CD14-positive monocyte (primary cell): ENCODE results near the gene IFNA21. TPM values are rescaled to one million over a fixed set of nuclear protein-coding genes. Genes with fewer than 3 reads are reported as not detected.

Source experiments
- DNase-seq, 3 donors: peaks; one replicate each; pipeline ENCODE4 v3.0.0-alpha.2; 2011 to 2022
- H2AFZ ChIP-seq: 2 replicates; pipeline ENCODE4 v1.6.0; 2012; ENCODE audit warnings: mild to moderate bottlenecking, low read depth, low read length, inconsistent platforms; ENCODE audit not compliant: insufficient read depth, poor library complexity, severe bottlenecking
- H3K27ac ChIP-seq, 2 donors: 1 replicate in 1 of 2; 2 replicates in 1 of 2; pipeline ENCODE4 v1.5.1; 2012 to 2013; ENCODE audit warnings: low read length in 2 of 2, control low read depth in 1 of 2, inconsistent platforms in 1 of 2, low read depth in 1 of 2, mild to moderate bottlenecking in 1 of 2
- H3K27me3 ChIP-seq, 2 donors: one replicate each; pipeline versions ENCODE4 v1.6.0 to v1.6.1; 2011 to 2013; ENCODE audit warnings: low read length in 2 of 2; ENCODE audit not compliant: control insufficient read depth in 2 of 2, insufficient read depth in 2 of 2
- H3K36me3 ChIP-seq, 2 donors: replicated peaks in 1 of 2; 1 replicate in 1 of 2; 2 replicates in 1 of 2; pipeline versions ENCODE4 v1.5.1 to v1.6.1; 2012 to 2013; ENCODE audit warnings: low read length in 2 of 2, control low read depth in 1 of 2, inconsistent platforms in 1 of 2, mild to moderate bottlenecking in 1 of 2; ENCODE audit not compliant: insufficient read depth in 2 of 2, control insufficient read depth in 1 of 2
- H3K4me1 ChIP-seq, 2 donors: 1 replicate in 1 of 2; 2 replicates in 1 of 2; pipeline versions ENCODE4 v1.5.1 to v1.6.1; 2012 to 2013; ENCODE audit warnings: low read length in 2 of 2, control low read depth in 1 of 2, inconsistent platforms in 1 of 2, mild to moderate bottlenecking in 1 of 2, moderate library complexity in 1 of 2; ENCODE audit not compliant: insufficient read depth in 2 of 2, control insufficient read depth in 1 of 2
- H3K4me2 ChIP-seq: replicated peaks from 2 replicates; pipeline ENCODE3; 2012; ENCODE audit warnings: low read length, moderate library complexity, mild to moderate bottlenecking; ENCODE audit not compliant: poor library complexity, severe bottlenecking; ENCODE audit errors: extremely low read depth
- H3K4me3 ChIP-seq, 3 experiments: fragments of 200-600 bp in 1 of 3; sonication (generic) in 1 of 3; replicated peaks in 1 of 3; 1 replicate in 2 of 3; 2 replicates in 1 of 3; pipeline ENCODE4 v1.5.1; 2011 to 2013; ENCODE audit warnings: low read length in 3 of 3, mild to moderate bottlenecking in 3 of 3, control low read depth in 2 of 3, low read depth in 2 of 3, inconsistent platforms in 1 of 3, moderate library complexity in 1 of 3
- H3K79me2 ChIP-seq: 2 replicates; pipeline ENCODE4 v1.6.0; 2012; ENCODE audit warnings: mild to moderate bottlenecking, control low read depth, inconsistent platforms, low read length, moderate library complexity; ENCODE audit not compliant: insufficient read depth
- H3K9ac ChIP-seq: 2 replicates; pipeline ENCODE4 v1.6.0; 2017; ENCODE audit warnings: low read length, mild to moderate bottlenecking; ENCODE audit not compliant: insufficient read depth, poor library complexity, severe bottlenecking
- H3K9me3 ChIP-seq, 2 donors: replicated peaks in 1 of 2; 1 replicate in 1 of 2; 2 replicates in 1 of 2; pipeline versions ENCODE4 v1.5.1 to v1.6.1; 2012 to 2013; ENCODE audit warnings: low read length in 2 of 2, control low read depth in 1 of 2; ENCODE audit not compliant: control insufficient read depth in 1 of 2, insufficient read depth in 1 of 2
- H4K20me1 ChIP-seq: 2 replicates; pipeline ENCODE4 v1.6.0; 2012; ENCODE audit warnings: mild to moderate bottlenecking, low read length, control low read depth, moderate library complexity; ENCODE audit not compliant: insufficient read depth
- H3K27ac Mint-ChIP-seq, 7 donors: one replicate each; pipeline ENCODE4 v1.8.0; 2020; ENCODE audit warnings: mild to moderate bottlenecking in 7 of 7, mixed read lengths in 7 of 7, moderate library complexity in 6 of 7, inconsistent platforms in 2 of 7
- H3K27me3 Mint-ChIP-seq, 3 donors: one replicate each; pipeline ENCODE4 v1.8.0; 2021 to 2022; ENCODE audit warnings: low read depth in 3 of 3, mild to moderate bottlenecking in 3 of 3, mixed read lengths in 3 of 3, moderate library complexity in 3 of 3, inconsistent platforms in 1 of 3
- H3K36me3 Mint-ChIP-seq, 2 donors: one replicate each; pipeline ENCODE4 v1.8.0; 2020; ENCODE audit warnings: mixed read lengths in 2 of 2, inconsistent platforms in 1 of 2, mild to moderate bottlenecking in 1 of 2
- H3K4me1 Mint-ChIP-seq: one replicate; pipeline ENCODE4 v1.8.0; 2020; ENCODE audit warnings: mild to moderate bottlenecking, mixed read lengths
- H3K4me3 Mint-ChIP-seq, 2 donors: one replicate each; pipeline ENCODE4 v1.8.0; 2020; ENCODE audit warnings: mild to moderate bottlenecking in 2 of 2, mixed read lengths in 2 of 2, moderate library complexity in 1 of 2
- H3K9me3 Mint-ChIP-seq, 7 donors: one replicate each; pipeline ENCODE4 v1.8.0; 2020 to 2022; ENCODE audit warnings: mixed read lengths in 7 of 7, mild to moderate bottlenecking in 6 of 7, moderate library complexity in 6 of 7, inconsistent platforms in 2 of 7
- CTCF ChIP-seq: fragments of 200-600 bp; IDR thresholded peaks from one replicate; pipeline ENCODE4 v1.8.0; 2022; ENCODE audit warnings: antibody characterized with exemption, mild to moderate bottlenecking
- WGBS: methylation state at CpG from one replicate; pipeline ENCODE4 v1.1.5; 2013; ENCODE audit warnings: missing lambda C conversion rate; ENCODE audit not compliant: insufficient coverage; 5-methylcytosine and 5-hydroxymethylcytosine counted together
- intact Hi-C, 2 donors: fragments of 100-400 bp; cut with micrococcal nuclease; formaldehyde crosslinking; loops; one replicate each; pipeline versions ENCODE4 v1.15.0 to v1.15.1; 2023
- polyA plus RNA-seq, 3 donors: library from polyadenylated mRNA; depleted of rRNA in 1 of 3; unstranded in 2 of 3; stranded (reverse) in 1 of 3; fragments of 300-500 nt in 2 of 3; fragments of >200 nt in 1 of 3; fragmentation: Illumina TruSeq in 2 of 3; gene quantifications; 1 replicate in 2 of 3; 2 replicates in 1 of 3; pipeline ENCODE4 v1.2.3, GENCODE V29; 2012 to 2021

Gene IFNA21
- polyA plus RNA-seq, 3 donors: not detected

- peaks cover 0 to 8% (median 5%) of the 10 kb centered on the region in 7 donors for H3K9me3 Mint-ChIP-seq
- H3K4me1 Mint-ChIP-seq: peaks cover 24% of the 10 kb centered on the region
- Histone ChIP-seq H3K4me2 (no peak overlapping the region), H3K27ac (no peak overlapping the region), H3K36me3 (no peaks in the 10 kb centered on the region), H3K27me3 (no peaks in the 10 kb centered on the region), H3K9ac (no peak overlapping the region), H3K79me2 (no peaks in the 10 kb centered on the region), H4K20me1 (no peaks in the 10 kb centered on the region), H3K4me1 (peaks cover 18 to 21% of the 10 kb centered on the region in 2 donors), H3K9me3 (peaks cover 0 to 7% of the 10 kb centered on the region in 2 donors), H3K4me3 (no peak overlapping the region), H2AFZ (no peak overlapping the region)
- intact Hi-C loops: no loop called here
- 87% methylated on average over 3 of the region's 4 CpGs for WGBS
- peaks cover 0 to 3% of the 10 kb centered on the region in 2 donors for H3K36me3 Mint-ChIP-seq
- H3K27ac Mint-ChIP-seq: no peak overlapping the region
- no peak overlapping the region for H3K4me3 Mint-ChIP-seq
- no peak for DNase-seq
- H3K27me3 Mint-ChIP-seq: no peaks in the 10 kb centered on the region
- no peak for TF ChIP-seq CTCF
Measured at GRCh38 chr9:21121595-21122251, 44.7 kb downstream of the IFNA21 start.

GRCh38 chr9:21121079-21121478 lies 45.4 kb downstream of the IFNA21 start:
- Mint-ChIP-seq H3K36me3 (peaks cover 0 to 3% of the 10 kb centered on the region in 2 donors), H3K4me1 (peaks cover 24% of the 10 kb centered on the region), H3K9me3 (peaks cover 0 to 7% (median 5%) of the 10 kb centered on the region in 7 donors), H3K27ac (peak overlapping the region in 2 of 7 donors; percentile 30 to 32), H3K4me3 (no peak overlapping the region), H3K27me3 (peaks cover 0 to 1% (median 0%) of the 10 kb centered on the region in 3 donors)
- Histone ChIP-seq H4K20me1 (no peaks in the 10 kb centered on the region), H3K79me2 (no peaks in the 10 kb centered on the region), H3K9ac (no peak overlapping the region), H3K4me3 (no peak overlapping the region), H3K4me2 (no peak overlapping the region), H3K4me1 (peaks cover 18 to 21% of the 10 kb centered on the region in 2 donors), H2AFZ (no peak overlapping the region), H3K27me3 (no peaks in the 10 kb centered on the region), H3K9me3 (peaks cover 0 to 7% of the 10 kb centered on the region in 2 donors), H3K27ac (no peak overlapping the region), H3K36me3 (no peaks in the 10 kb centered on the region)
- TF ChIP-seq CTCF: no peak
- no peak for DNase-seq
- intact Hi-C loops: no loop called here
- no CpG with 5 or more reads among the region's 2 CpGs for WGBS
